ENCODE data around the gene HTT-AS. TPM values are rescaled to one million over a fixed set of nuclear protein-coding genes. Genes with fewer than 3 reads are reported as not detected.

Gene HTT-AS
- total and polyA plus RNA-seq, 2 of the 13 experiments (the other 11 are each of a cell fraction or from before 2014, with no cell fraction given) = not detected

GRCh38 chr4:3073158-3074077, 920 bp downstream of the HTT-AS start (continued):
- TF ChIP-seq FUBP1 (CRISPR knock-in tag; IDR thresholded peaks at IDR 0.05; ENCODE audit: borderline replicate concordance) = no peak
- no peak for TF ChIP-seq TCF12 (IDR thresholded peaks at IDR 0.05)
- peak; percentile 74; the same call in 1 of the 2 replicates for TF ChIP-seq TCF12 (CRISPR knock-in tag; IDR thresholded peaks at IDR 0.05)
- TF ChIP-seq GLI4 (CRISPR knock-in tag; IDR thresholded peaks at IDR 0.05; ENCODE audit: borderline replicate concordance) = no peak
- no peak for TF ChIP-seq MIER2 (CRISPR knock-in tag; IDR thresholded peaks at IDR 0.05)
- TF ChIP-seq ZBTB49 (CRISPR knock-in tag; IDR thresholded peaks at IDR 0.05; ENCODE audit: borderline replicate concordance) = no peak
- TF ChIP-seq CBX5 (CRISPR knock-in tag; IDR thresholded peaks at IDR 0.05; ENCODE audit: borderline replicate concordance) = 0 out of 2 replicates have a peak, but pooled peaks have one; percentile 54
- TF ChIP-seq ONECUT2 (CRISPR knock-in tag; IDR thresholded peaks at IDR 0.05) = no peak
- no peak for TF ChIP-seq IRF1 (CRISPR knock-in tag; IDR thresholded peaks at IDR 0.05; ENCODE audit: low read depth)
- no peak for TF ChIP-seq SMARCC2 (IDR thresholded peaks at IDR 0.05)
- no peak for TF ChIP-seq HOXD1 (CRISPR knock-in tag; IDR thresholded peaks at IDR 0.05)
- TF ChIP-seq CEBPB (IDR thresholded peaks at IDR 0.05; ENCODE audit: borderline replicate concordance, low read depth, low read length) = no peak
- no peak for TF ChIP-seq TBL1XR1 (IDR thresholded peaks at IDR 0.05; ENCODE audit: borderline replicate concordance, low read length, partially characterized antibody)
- peak; percentile 39; the same call in 1 of the 2 replicates for TF ChIP-seq ARNT2 (CRISPR knock-in tag; IDR thresholded peaks at IDR 0.05; ENCODE audit: low read depth)
- no peak for TF ChIP-seq FIP1L1 (IDR thresholded peaks at IDR 0.05; ENCODE audit: borderline replicate concordance, insufficient read depth, low read depth, low read length)
- TF ChIP-seq ZSCAN20 (CRISPR knock-in tag; IDR thresholded peaks at IDR 0.05; ENCODE audit: borderline replicate concordance) = no peak
- TF ChIP-seq ZNF138 (CRISPR knock-in tag; IDR thresholded peaks at IDR 0.05; ENCODE audit: low read depth) = no peak
- TF ChIP-seq TEF (CRISPR knock-in tag; IDR thresholded peaks at IDR 0.05) = no peak
- TF ChIP-seq AGO1 (IDR thresholded peaks at IDR 0.05; ENCODE audit: low read depth, low read length, poor library complexity, severe bottlenecking) = no peak
- peak; percentile 66 for TF ChIP-seq ATF7-NPFF (CRISPR knock-in tag; IDR thresholded peaks at IDR 0.05; ENCODE audit: low read depth)
- TF ChIP-seq ZNF496 (CRISPR knock-in tag; IDR thresholded peaks at IDR 0.05; ENCODE audit: insufficient replicate concordance) = no peak
- TF ChIP-seq DNMT1 (CRISPR knock-in tag; IDR thresholded peaks at IDR 0.05) = no peak
- no peak for TF ChIP-seq ZNF720 (CRISPR knock-in tag; IDR thresholded peaks at IDR 0.05)
